ENCODE measurements around the gene AMDHD2. TPM values are rescaled to one million over a fixed set of nuclear protein-coding genes. Genes with fewer than 3 reads are reported as not detected.
A peak's percentile ranks its signal among the peaks of the same experiment; 100 is the strongest.

The AMDHD2 gene
- total RNA-seq, 1 donor from 2014 or later = 61.0 TPM

DNA sequence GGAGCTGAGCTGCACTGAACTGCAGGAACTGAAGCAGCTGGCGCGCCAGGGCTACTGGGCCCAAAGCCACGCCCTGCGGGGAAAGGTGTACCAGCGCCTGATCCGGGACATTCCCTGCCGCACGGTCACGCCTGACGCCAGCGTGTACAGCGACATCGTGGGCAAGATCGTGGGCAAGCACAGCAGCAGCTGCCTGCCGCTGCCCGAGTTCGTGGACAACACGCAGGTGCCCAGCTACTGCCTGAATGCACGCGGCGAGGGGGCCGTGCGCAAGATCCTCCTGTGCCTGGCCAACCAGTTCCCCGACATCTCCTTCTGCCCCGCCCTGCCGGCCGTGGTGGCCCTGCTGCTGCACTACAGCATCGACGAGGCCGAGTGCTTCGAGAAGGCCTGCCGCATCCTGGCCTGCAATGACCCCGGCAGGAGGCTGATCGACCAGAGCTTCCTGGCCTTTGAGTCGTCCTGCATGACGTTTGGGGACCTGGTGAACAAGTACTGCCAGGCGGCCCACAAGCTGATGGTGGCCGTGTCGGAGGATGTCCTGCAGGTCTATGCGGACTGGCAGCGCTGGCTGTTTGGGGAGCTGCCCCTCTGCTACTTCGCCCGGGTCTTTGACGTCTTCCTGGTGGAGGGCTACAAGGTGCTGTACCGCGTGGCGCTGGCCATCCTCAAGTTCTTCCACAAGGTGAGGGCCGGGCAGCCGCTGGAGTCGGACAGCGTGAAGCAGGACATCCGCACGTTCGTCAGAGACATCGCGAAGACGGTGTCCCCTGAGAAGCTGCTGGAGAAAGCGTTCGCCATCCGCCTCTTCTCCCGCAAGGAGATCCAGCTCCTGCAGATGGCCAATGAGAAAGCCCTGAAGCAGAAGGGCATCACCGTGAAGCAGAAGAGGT lies 23.7 kb upstream of the AMDHD2 start:
- H3K4me1 Mint-ChIP-seq (ENCODE audit: low read depth, unreplicated experiment) = peaks cover 6% of the 10 kb centered on the region
- no peaks in the 10 kb centered on the region for H3K36me3 Mint-ChIP-seq (ENCODE audit: unreplicated experiment)
- TF ChIP-seq, protein P1, sequence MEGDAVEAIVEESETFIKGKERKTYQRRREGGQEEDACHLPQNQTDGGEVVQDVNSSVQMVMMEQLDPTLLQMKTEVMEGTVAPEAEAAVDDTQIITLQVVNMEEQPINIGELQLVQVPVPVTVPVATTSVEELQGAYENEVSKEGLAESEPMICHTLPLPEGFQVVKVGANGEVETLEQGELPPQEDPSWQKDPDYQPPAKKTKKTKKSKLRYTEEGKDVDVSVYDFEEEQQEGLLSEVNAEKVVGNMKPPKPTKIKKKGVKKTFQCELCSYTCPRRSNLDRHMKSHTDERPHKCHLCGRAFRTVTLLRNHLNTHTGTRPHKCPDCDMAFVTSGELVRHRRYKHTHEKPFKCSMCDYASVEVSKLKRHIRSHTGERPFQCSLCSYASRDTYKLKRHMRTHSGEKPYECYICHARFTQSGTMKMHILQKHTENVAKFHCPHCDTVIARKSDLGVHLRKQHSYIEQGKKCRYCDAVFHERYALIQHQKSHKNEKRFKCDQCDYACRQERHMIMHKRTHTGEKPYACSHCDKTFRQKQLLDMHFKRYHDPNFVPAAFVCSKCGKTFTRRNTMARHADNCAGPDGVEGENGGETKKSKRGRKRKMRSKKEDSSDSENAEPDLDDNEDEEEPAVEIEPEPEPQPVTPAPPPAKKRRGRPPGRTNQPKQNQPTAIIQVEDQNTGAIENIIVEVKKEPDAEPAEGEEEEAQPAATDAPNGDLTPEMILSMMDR (IDR thresholded peaks at IDR 0.05; ENCODE audit: partially characterized antibody, unreplicated experiment) = no peak

DNA sequence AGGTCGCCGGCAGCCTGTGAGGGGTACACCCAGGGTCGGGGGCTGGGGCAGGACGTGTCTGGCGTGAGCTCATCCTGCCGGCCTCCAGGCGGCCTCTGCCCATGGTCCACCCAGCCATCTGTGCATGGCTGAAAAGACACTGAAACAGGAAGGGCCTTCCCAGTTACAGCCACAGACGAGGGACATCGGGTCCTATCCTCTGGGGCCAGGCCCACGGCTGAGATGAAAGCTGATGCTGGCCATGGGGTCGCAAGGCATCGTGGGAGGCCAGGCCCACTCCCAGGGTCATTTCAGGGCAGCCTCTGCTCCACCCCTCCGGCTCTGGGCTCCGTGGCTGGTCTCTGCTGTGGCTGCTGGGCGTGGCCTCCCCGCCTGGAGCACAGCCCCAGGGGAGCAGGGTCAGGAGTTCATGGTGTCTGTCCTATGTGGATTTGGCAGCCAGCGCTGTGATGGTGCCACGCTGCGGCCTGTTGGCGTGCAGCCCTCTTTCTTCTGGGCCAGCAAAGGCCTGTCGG lies 23.0 kb upstream of the AMDHD2 start:
- H3K27me3 Mint-ChIP-seq (ENCODE audit: unreplicated experiment) = peaks cover 6% of the 10 kb centered on the region
- peak overlapping the region; percentile 53 for H3K4me3 Mint-ChIP-seq (ENCODE audit: unreplicated experiment)
- TF ChIP-seq, protein P1 (IDR thresholded peaks at IDR 0.05; ENCODE audit: partially characterized antibody, unreplicated experiment) = no peak
- H3K36me3 Mint-ChIP-seq (ENCODE audit: unreplicated experiment) = no peaks in the 10 kb centered on the region
- peaks cover 3% of the 10 kb centered on the region for H3K9me3 Mint-ChIP-seq (ENCODE audit: unreplicated experiment)
- H3K4me1 Mint-ChIP-seq (ENCODE audit: low read depth, unreplicated experiment) = peaks cover 6% of the 10 kb centered on the region
- H3K27ac Mint-ChIP-seq (ENCODE audit: unreplicated experiment) = peak overlapping the region; percentile 36
- DNase-seq = peak; percentile 61

More for the DNA sequence above, 23.7 kb upstream of the AMDHD2 start:
- Mint-ChIP-seq H3K27me3 (ENCODE audit: unreplicated experiment) (peaks cover 6% of the 10 kb centered on the region), H3K9me3 (ENCODE audit: unreplicated experiment) (peaks cover 3% of the 10 kb centered on the region), H3K4me3 (ENCODE audit: unreplicated experiment) (no peak overlapping the region), H3K27ac (ENCODE audit: unreplicated experiment) (peak overlapping the region; percentile 43)
- no peak for DNase-seq

DNA sequence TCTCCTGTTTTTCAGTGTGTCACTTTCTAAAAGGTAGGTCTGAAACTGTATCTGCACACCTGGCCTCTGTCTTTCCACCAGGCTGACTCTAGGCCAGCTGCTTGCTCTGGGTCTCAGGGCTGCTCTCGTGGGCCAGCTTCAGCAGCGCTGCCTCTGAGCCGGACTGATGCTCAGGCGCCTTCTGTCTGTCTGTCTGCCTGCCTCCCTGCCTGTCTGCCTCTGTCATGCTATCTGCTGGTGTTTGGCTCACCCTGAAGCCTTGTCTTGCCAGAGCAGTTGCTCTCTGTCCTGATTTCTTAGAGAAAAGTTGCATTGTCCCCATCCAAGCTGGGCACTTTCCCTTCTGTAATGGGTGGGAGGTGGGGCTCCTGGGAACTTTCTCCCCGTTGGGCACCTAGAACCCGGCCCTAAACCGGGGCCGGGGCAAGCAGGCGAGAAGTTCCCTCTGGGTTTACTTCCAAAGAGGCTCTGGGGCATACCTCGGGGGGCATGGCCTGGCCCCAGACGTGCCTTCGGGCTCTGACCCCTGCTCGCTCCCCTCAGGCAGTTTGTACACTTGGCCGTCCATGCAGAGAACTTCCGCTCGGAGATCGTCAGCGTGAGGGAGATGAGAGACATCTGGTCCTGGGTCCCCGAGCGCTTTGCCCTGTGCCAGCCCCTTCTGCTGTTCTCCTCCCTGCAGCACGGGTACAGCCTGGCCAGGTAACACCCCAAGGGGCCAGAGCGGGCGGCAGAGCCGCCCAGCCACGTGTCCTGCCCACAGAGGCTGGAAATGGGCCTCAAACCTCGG lies 22.3 kb upstream of the AMDHD2 start:
- H3K27ac Mint-ChIP-seq (ENCODE audit: unreplicated experiment) = peak overlapping the region; percentile 36
- H3K9me3 Mint-ChIP-seq (ENCODE audit: unreplicated experiment) = peaks cover 3% of the 10 kb centered on the region
- peaks cover 8% of the 10 kb centered on the region for H3K4me1 Mint-ChIP-seq (ENCODE audit: low read depth, unreplicated experiment)
- DNase-seq = no peak
- H3K36me3 Mint-ChIP-seq (ENCODE audit: unreplicated experiment) = no peaks in the 10 kb centered on the region
- TF ChIP-seq, protein P1 (IDR thresholded peaks at IDR 0.05; ENCODE audit: partially characterized antibody, unreplicated experiment) = no peak
- H3K4me3 Mint-ChIP-seq (ENCODE audit: unreplicated experiment) = peak overlapping the region; percentile 53
- H3K27me3 Mint-ChIP-seq (ENCODE audit: unreplicated experiment) = peaks cover 6% of the 10 kb centered on the region

DNA sequence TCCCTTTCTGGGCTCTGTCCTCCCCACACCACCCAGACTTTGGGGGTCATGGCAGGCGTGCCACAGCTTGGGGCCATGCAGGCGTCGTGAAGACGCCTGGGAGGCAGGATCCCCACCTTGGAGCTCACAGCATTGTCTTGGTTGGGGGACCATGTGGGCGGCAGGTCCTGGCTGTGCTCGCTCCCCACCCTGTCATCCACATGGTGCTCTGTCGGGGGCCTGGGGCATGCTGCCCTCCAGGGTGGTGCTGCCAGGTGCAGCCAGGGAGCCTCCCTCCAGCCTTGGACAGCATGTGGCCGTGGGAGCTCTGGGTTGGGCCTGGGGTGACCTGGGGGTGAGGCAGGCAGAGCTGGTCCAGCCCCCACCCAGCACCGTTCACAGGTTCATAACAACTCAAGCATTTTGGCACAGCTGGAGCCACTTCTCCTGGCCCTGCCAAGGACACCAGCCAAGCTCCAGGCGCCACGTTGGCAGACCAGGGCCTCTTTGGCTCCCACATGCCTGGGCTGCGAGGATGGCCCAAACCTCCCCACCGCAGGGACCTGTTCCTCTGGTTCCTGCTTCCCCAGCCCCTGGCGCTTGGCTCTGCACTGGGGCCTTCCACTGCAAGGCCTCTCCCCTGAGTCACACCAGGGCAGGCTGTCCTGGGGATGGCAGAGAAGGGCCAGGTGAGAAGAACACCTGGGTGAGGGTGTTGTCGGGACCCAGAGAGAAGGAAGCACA lies 21.5 kb upstream of the AMDHD2 start:
- no peak for DNase-seq
- TF ChIP-seq, protein P1 (IDR thresholded peaks at IDR 0.05; ENCODE audit: partially characterized antibody, unreplicated experiment) = no peak
- peaks cover 6% of the 10 kb centered on the region for H3K27me3 Mint-ChIP-seq (ENCODE audit: unreplicated experiment)
- no peak overlapping the region for H3K4me3 Mint-ChIP-seq (ENCODE audit: unreplicated experiment)
- no peak overlapping the region for H3K27ac Mint-ChIP-seq (ENCODE audit: unreplicated experiment)
- peaks cover 10% of the 10 kb centered on the region for H3K4me1 Mint-ChIP-seq (ENCODE audit: low read depth, unreplicated experiment)
- H3K9me3 Mint-ChIP-seq (ENCODE audit: unreplicated experiment) = peaks cover 3% of the 10 kb centered on the region
- no peaks in the 10 kb centered on the region for H3K36me3 Mint-ChIP-seq (ENCODE audit: unreplicated experiment)

Data from glutamatergic neuron (in vitro differentiated cells).